GM19239 (cell line): Measurements from ENCODE around the gene SSH2.
A peak's percentile ranks its signal among the peaks of the same experiment; 100 is the strongest.
"Not testable (repeated sequence)": the region's sequence is repeated elsewhere in the genome, so short reads cannot be mapped to it uniquely, and the experiment has no call there.

ENCODE experiments used
- DNase-seq: peaks from one replicate; pipeline ENCODE4 v3.0.0; 2011; ENCODE audit warnings: low spot score; ENCODE audit not compliant: insufficient read length
- FAIRE-seq: peaks from 2 replicates; lab custom pipeline; 2011; peaks lifted over from hg19 to GRCh38; lab: Jason Lieb, UNC

SSH2 gene

GRCh38 chr17:29933379-29933778 lies 3.4 kb upstream of the SSH2 start:
- no peak for FAIRE-seq
- DNase-seq: no peak

DNA sequence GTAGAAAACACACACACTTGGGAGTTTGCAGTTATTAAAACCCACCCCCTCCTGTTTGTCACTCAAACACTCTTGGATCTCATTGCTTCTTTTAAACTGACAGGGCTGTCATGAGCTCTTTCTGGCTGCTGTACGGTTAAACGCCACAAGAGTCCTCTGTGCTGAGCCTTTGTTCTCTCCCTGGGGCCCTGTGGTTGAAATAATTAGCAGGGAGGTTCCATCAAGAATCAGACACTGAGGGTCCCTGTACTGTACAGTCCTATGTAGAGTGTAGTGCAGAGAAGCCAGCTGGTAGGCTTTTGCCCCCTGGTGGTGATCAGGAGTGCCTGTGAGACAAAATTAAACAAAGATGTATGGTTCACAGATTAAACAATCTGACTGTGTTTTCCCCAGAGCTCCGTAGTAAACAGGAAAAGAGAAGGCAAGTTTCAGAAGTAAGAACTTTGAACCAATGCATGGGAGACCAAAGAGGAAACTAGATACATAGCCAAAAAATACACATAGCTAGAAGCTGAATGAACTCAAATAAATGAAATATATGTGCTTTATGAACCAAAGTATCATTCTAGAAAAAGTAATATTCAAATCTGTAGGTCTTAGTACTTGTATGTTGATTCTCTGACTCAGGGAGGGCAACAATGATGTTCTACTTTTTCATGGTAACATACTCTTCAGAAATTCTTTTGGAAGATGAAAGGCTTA lies 1.4 kb upstream of the SSH2 start:
- FAIRE-seq: peak; percentile 96
- DNase-seq: peak; percentile 34

DNA sequence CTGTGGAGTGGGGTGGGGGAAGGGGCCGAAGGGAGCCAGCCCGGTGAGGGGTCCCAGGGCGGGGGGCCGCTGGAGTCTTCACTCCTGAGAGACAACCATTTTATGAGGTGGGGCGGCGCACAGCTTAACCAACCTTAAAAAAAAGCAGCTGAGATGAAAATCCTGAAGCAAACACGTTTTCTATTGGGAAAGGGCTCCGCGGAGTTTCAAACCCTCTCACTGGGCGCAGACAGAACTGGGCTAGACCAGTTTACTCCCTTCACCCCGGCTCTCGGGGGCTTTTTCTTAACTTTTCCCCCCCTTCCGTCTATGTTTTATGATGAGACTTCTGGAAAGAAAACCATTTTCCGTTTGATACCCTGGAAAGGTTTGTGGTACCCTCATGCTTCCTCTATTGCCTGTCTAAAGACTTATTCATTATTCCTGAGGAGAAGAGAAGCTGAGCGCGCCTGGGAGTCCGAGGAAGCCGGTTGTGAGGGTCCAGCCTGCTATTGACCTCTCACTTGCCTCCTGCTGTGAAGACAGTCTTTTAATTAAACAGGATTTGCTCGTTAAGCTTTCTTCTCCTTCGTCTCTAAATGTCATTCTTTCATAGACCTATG lies 482 bp upstream of the SSH2 start:
- FAIRE-seq: no peak
- no peak for DNase-seq

DNA sequence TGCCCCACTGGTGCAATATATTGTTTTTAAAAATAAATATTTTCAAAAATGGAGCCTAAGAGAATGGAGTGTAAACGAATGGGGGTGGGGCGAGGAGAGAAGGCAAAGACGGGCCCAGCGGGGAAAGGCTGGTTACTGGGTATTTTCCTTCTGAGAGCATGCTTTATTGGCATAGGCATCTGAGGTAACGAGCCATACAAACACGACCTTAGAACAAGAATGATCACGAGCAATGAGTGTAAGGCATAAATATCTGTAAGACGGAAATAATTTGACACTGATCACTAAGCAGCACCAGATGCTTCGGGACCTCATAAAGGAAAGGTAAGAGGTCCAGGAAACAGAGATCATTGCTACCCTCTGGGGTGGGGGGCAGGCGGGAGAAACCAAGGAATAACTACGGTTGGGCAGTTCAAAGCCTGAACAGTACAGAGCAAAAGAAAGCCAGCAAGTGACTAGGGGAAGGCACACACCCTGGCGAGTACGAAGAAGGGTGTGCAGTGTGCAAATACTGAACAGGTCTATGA lies 959 bp downstream of the SSH2 start:
- FAIRE-seq: no peak
- no peak for DNase-seq

DNA sequence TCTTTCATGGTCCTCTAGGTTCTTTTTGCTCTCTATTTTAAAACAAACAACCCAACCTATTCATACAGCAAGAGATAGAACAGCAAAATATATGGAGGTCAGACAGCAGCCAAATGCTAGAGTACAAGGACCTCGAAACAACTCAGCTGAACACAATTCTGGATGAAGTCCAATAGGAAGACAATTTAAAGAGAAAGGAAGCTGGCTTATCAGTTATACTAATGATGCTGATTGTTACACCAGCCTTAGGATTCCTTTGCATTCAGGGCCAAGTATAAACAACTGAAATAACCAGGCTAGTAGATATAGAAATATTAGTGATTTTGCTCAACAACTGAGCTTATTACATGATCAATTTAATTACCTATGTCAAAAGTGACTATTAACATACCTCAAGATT lies 2.5 kb downstream of the SSH2 start:
- FAIRE-seq (no peak), DNase-seq (no peak)

GRCh38 chr17:29924786-29925185 lies 5.2 kb downstream of the SSH2 start:
- FAIRE-seq (no peak), DNase-seq (no peak)

GRCh38 chr17:29918922-29919856 lies 10.8 kb downstream of the SSH2 start:
- no peak for DNase-seq
- peak; percentile 4 for FAIRE-seq

DNA sequence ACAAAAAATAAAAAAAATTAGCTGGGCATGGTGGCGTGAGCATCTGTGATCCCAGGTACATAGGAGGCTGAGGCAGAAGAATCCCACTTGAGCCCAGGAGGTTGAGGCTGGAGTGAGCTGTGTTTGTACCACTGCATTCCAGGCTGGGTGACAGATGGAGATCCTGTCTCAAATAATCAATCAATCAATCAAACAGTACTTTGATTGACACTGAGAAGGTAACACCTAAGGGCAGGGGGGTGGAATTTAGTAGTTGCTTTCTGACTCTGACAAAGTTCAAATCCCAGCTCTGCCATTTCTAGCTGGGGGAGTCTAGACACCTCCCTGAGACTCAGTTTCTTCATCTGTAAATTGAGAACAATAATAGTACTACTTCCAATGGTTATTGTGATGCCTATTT lies 12.0 kb downstream of the SSH2 start:
- DNase-seq (no peak), FAIRE-seq (no peak)

DNA sequence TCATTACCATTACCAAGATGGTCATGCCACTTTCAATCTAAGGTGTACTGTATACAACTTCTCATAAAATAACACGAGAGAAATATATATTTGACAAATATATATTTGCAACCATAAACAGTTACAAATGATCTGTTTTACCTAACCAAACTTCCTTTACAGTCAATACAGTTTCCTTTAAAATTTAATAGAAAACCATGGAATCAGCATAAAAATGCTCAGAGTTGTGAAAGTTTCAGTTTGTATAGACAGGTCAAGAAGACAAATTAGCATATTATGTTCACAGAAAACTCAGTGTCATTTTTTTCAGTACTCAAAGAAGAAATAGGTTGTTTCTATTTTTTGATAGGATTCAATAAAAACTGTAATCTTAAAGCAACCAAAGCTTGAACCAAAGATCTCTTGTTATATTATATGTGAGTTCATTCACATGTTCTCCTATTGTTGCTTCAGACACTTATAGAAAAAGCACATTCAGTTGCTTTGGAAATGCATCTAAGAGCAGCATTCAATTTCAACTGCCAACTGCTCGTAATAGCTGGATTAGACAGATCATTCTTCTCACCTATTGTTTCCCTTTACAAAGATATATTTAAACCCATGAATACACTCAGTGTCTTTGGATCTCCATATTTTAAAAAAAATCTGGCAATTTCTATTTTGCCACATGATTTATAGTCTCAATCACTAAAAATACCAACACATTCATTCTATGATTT lies 15.1 kb downstream of the SSH2 start:
- DNase-seq (no peak), FAIRE-seq (peak; percentile 69)

DNA sequence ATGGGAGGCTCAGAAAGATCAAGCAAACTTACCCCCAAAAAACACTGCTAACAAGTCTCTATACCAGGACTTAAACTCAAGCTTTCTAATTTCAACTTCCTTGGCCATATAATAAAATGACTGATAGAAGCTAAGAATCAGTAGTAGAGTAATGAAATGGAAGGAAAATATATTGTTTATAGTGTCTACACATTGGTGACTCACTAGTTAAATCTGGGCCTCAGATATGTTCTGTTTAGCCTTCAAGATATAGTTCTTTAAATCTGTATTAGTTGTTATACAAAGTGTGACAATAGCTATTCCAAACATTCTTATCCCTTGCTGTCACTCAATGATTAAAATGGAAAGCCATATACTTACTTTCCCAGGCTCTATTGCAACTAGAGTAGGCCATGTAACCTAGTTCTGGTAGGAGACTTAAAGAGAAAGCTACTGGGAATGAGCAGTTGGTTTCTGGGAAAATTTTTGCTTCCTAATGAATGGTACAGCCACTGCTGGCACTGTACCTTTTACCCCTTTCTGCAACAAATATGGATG lies 18.3 kb downstream of the SSH2 start:
- no peak for DNase-seq
- FAIRE-seq: no peak

- DNase-seq: no peak
- FAIRE-seq: no peak
Measured at GRCh38 chr17:29909236-29910003, 20.6 kb downstream of the SSH2 start.

DNA sequence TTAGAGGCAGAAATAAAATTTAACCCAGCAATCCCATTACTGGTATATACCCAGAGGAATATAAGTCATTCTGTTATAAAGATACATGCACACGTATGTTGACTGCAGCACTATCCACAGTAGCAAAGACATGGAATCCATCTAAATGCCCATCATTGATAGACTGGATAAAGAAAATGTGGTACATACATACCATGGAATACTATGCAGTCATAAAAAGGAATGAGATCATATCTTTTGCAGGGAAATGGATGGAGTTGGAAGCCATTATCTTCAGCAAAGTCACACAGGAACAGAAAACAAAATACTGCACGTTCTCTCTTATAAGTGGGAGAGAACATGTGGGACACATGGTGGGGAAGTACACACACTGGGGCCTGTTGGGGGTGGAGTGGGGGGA lies 23.1 kb downstream of the SSH2 start:
- DNase-seq (no peak), FAIRE-seq (no peak)

GRCh38 chr17:29905879-29906167 lies 24.2 kb downstream of the SSH2 start:
- no peak for FAIRE-seq

GRCh38 chr17:29905086-29905878 lies 24.7 kb downstream of the SSH2 start:
- DNase-seq (no peak), FAIRE-seq (no peak)

More at GRCh38 chr17:29905879-29906167, 24.2 kb downstream of the SSH2 start:
- no peak for DNase-seq

GRCh38 chr17:29903471-29903870 lies 26.6 kb downstream of the SSH2 start:
- no peak for DNase-seq
- FAIRE-seq: no peak

- not testable (repeated sequence) for FAIRE-seq, DNase-seq
Measured at GRCh38 chr17:29897136-29897535, 32.9 kb downstream of the SSH2 start.

DNA sequence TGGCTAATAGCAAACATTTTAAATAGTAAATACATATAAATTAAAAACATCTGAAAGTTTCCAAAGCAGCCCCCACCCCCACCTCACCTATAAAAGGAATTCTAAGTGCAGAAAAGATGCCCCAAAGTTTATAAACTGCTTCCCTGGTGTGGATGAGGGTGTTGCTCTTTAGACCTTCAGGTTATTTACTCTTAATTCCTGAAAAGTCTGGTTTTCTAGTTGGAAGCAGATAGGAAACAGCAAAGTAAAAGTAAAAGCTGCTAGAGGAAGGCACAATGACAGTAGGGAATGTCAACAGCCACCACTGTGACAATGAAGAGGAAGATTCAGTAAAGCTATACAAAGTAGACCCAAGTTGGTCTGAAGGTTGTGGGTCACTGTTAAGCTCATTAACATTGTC lies 37.8 kb downstream of the SSH2 start:
- no peak for FAIRE-seq
- no peak for DNase-seq

DNA sequence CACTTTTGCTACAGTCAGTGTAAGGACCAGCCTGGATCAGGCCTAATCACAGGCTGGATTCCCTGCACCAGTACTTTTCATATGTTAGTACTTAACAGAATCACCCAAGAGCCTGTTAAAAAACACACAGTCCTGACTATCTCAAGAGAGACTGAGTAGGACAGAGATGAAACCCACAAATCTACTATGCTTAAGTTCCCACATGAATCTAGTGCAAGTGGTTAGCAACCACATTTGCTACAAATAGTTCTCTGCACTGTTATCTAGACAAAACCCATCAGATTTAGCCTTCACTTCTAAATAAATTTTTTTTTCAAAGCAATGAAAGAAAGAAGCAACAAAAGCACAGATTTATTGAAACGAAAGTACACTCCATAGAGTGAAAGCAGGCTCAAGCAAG lies 38.9 kb downstream of the SSH2 start:
- FAIRE-seq (no peak), DNase-seq (no peak)
